Measurements from ENCODE around the gene EXD3. TPM values are rescaled to one million over a fixed set of nuclear protein-coding genes. Genes with fewer than 3 reads are reported as not detected.

EXD3 gene
- total and polyA plus RNA-seq, 2 of the 4 experiments (the other 2 are of a cell fraction), result 1.1 to 7.4 TPM

GRCh38 chr9:137449931-137450538, 27.1 kb upstream of the EXD3 start:
- CTCF ChIA-PET, result no interaction called here

More at GRCh38 chr9:137449931-137450538, 27.1 kb upstream of the EXD3 start:
- H4K5ac ChIP-seq (ENCODE audit: low read depth, low read length), result no peak overlapping the region
- H2AK9ac ChIP-seq (replicated peaks; ENCODE audit: low read depth, low read length, poor library complexity), result no peak overlapping the region
- H3K9me1 ChIP-seq (ENCODE audit: insufficient read depth, low read length), result no peaks in the 10 kb centered on the region
- H3K36me3 ChIP-seq (ENCODE audit: control insufficient read depth, insufficient read depth, low read length), result peaks cover 32% of the 10 kb centered on the region
- no peaks in the 10 kb centered on the region for H3K9me3 ChIP-seq (ENCODE audit: control insufficient read depth, insufficient read depth, low read length)
- POLR2A ChIA-PET (ENCODE audit: unreplicated experiment), result no interaction called here
- H4K8ac ChIP-seq (ENCODE audit: low read depth in 2 of 2, low read length in 2 of 2), result no peak overlapping the region
- no peak overlapping the region for H2BK120ac ChIP-seq (ENCODE audit: low read depth, low read length)
- TF ChIP-seq MXI1 (IDR thresholded peaks at IDR 0.05; ENCODE audit: borderline replicate concordance, low read depth, low read length) (no peak), RAD21 (IDR thresholded peaks at IDR 0.05; ENCODE audit: low read length) (no peak), CHD1 (IDR thresholded peaks at IDR 0.05; ENCODE audit: low read depth, low read length) (no peak), MAZ (IDR thresholded peaks at IDR 0.05; ENCODE audit: borderline replicate concordance, low read depth, low read length) (no peak), SMC3 (IDR thresholded peaks at IDR 0.05; ENCODE audit: low read depth, low read length) (no peak), CTCF (conservative IDR thresholded peaks at IDR 0.05; ENCODE audit: low read depth, low read length) (no peak), BHLHE40 (IDR thresholded peaks at IDR 0.05; ENCODE audit: low read depth, low read length) (no peak), NFE2L2 (IDR thresholded peaks at IDR 0.05; ENCODE audit: low read depth, low read length) (no peak), POLR2A (IDR thresholded peaks at IDR 0.05; ENCODE audit: low read depth, low read length) (no peak), FOS (IDR thresholded peaks at IDR 0.05; ENCODE audit: low read depth, low read length) (no peak), MAFK (IDR thresholded peaks at IDR 0.05; ENCODE audit: low read depth, low read length) (no peak), USF2 (IDR thresholded peaks at IDR 0.05; ENCODE audit: low read depth, low read length) (no peak), ELK1 (IDR thresholded peaks at IDR 0.05; ENCODE audit: borderline replicate concordance, low read depth, low read length) (no peak), CEBPB (IDR thresholded peaks at IDR 0.05; ENCODE audit: low read depth, low read length) (no peak), RFX5 (IDR thresholded peaks at IDR 0.05; ENCODE audit: low read depth, low read length) (no peak), RCOR1 (IDR thresholded peaks at IDR 0.05; ENCODE audit: insufficient replicate concordance, low read length) (no peak)
- H2BK15ac ChIP-seq (ENCODE audit: low read depth, low read length), result no peak overlapping the region
- peaks cover 9% of the 10 kb centered on the region; the same call in 1 of the 2 replicates for H4K20me1 ChIP-seq (ENCODE audit: insufficient read depth, low read length)
- peaks cover 8% of the 10 kb centered on the region for H3K4me1 ChIP-seq (ENCODE audit: control insufficient read depth, insufficient read depth, low read length)
- H3K4ac ChIP-seq (ENCODE audit: low read depth, low read length), result no peak overlapping the region
- no peak overlapping the region for H2BK5ac ChIP-seq (ENCODE audit: low read depth, low read length, poor library complexity, severe bottlenecking)
- H3K14ac ChIP-seq (replicated peaks; ENCODE audit: low read depth, low read length), result no peak overlapping the region
- dilution Hi-C loops (cut with HindIII; ENCODE audit: low sequenced_read_pairs, unreplicated experiment), result no loop called here
- no peak overlapping the region for H2AFZ ChIP-seq (replicated peaks; ENCODE audit: low read length, poor library complexity)
- DNase-seq, result no peak
- no peak overlapping the region for H4K91ac ChIP-seq (ENCODE audit: insufficient read depth, low read depth, low read length)
- WGBS, 2 experiments (ENCODE audit: extremely low coverage in 2 of 2, insufficient read length in 1 of 2), result no CpG with 5 or more reads among the region's 18 CpGs
- H3K18ac ChIP-seq (ENCODE audit: low read depth, low read length), result no peak overlapping the region
- H3K79me1 ChIP-seq (ENCODE audit: low read depth in 1 of 2, low read length in 2 of 2), result peaks cover 3 to 9% of the 10 kb centered on the region in 2 experiments; a peak in 2 of 4 replicates
- H3K9ac ChIP-seq (ENCODE audit: low read depth, low read length), result no peak overlapping the region
- H3K4me2 ChIP-seq (ENCODE audit: low read depth, low read length), result no peak overlapping the region
- no peak overlapping the region for H3K27ac ChIP-seq (ENCODE audit: insufficient read depth, low read length)
- no peak overlapping the region for H3K4me3 ChIP-seq (ENCODE audit: insufficient read depth, low read depth, low read length)
- intact Hi-C loops (cut with micrococcal nuclease), result no loop called here
- in situ Hi-C loops (cut with MboI; ENCODE audit: low sequenced_read_pairs), result no loop called here
- H3K27me3 ChIP-seq (ENCODE audit: control insufficient read depth, insufficient read depth, low read length), result no peaks in the 10 kb centered on the region
- H2BK20ac ChIP-seq (ENCODE audit: low read depth, low read length), result no peak overlapping the region
- ATAC-seq (ENCODE audit: low read depth), result no peak
- BruUV-seq (replicated peaks), result no TSS peak
- H3K23ac ChIP-seq (ENCODE audit: low read depth, low read length), result no peak overlapping the region
- H3K56ac ChIP-seq (ENCODE audit: extremely low read depth, insufficient read depth, low read length), result no peak overlapping the region
- H2AK5ac ChIP-seq (ENCODE audit: low read depth, low read length), result no peak overlapping the region

All from IMR-90 (cell line).